CD4-positive, alpha-beta T cell (primary cell): ENCODE measurements around the gene PLCD1. TPM values are rescaled to one million over a fixed set of nuclear protein-coding genes. Genes with fewer than 3 reads are reported as not detected.

Experiments
- ATAC-seq: fragments of 200-7000 bp; cut with Tn5 transposase; one replicate; pipeline ENCODE4 v1.10.0; 2022; ENCODE audit warnings: mild to moderate bottlenecking; ENCODE audit not compliant: poor library complexity
- CTCF ChIA-PET: fragments of 350-600 bp; sonication (Branson Sonifier 250); formaldehyde crosslinking; loops from one replicate; lab custom pipeline; 2021; ENCODE audit warnings: antibody characterized with exemption, inconsistent platforms; lab: Charles Lee
- POLR2A ChIA-PET: fragments of 350-600 bp; sonication (Branson Sonifier 250); formaldehyde crosslinking; loops from one replicate; lab custom pipeline; 2021; ENCODE audit warnings: antibody characterized with exemption, inconsistent platforms; lab: Charles Lee
- DNase-seq, 14 experiments: peaks; one replicate each; pipeline ENCODE4 v3.0.0-alpha.2; 2013 to 2020; ENCODE audit warnings: mixed read lengths in 2 of 14
- H3K27ac ChIP-seq, 2 donors: one replicate each; pipeline versions ENCODE4 v1.5.1 to v1.7.0; 2013; ENCODE audit warnings: low read length in 2 of 2, low read depth in 1 of 2, mild to moderate bottlenecking in 1 of 2
- H3K27me3 ChIP-seq, 2 experiments: 1 replicate in 1 of 2; 2 replicates in 1 of 2; pipeline versions ENCODE4 v1.6.1 to v1.7.0; 2013; ENCODE audit warnings: low read length in 2 of 2, control low read depth in 1 of 2, mild to moderate bottlenecking in 1 of 2, moderate library complexity in 1 of 2; ENCODE audit not compliant: insufficient read depth in 2 of 2, control insufficient read depth in 1 of 2
- H3K36me3 ChIP-seq: one replicate; pipeline ENCODE4 v1.6.1; 2013; ENCODE audit warnings: low read length, control low read depth; ENCODE audit not compliant: insufficient read depth
- H3K4me1 ChIP-seq: one replicate; pipeline ENCODE4 v1.6.1; 2013; ENCODE audit warnings: low read length, control low read depth; ENCODE audit not compliant: insufficient read depth
- H3K4me3 ChIP-seq: one replicate; pipeline ENCODE4 v1.5.1; 2013; ENCODE audit warnings: mild to moderate bottlenecking, low read length, moderate library complexity
- H3K9me3 ChIP-seq, 2 experiments: 1 replicate in 1 of 2; 2 replicates in 1 of 2; pipeline versions ENCODE4 v1.6.1 to v1.7.0; 2013; ENCODE audit warnings: low read length in 2 of 2, mild to moderate bottlenecking in 2 of 2, control low read depth in 1 of 2, moderate library complexity in 1 of 2; ENCODE audit not compliant: control insufficient read depth in 1 of 2, insufficient read depth in 1 of 2
- H3K27ac Mint-ChIP-seq: one replicate; pipeline ENCODE4 v1.8.0; 2020; ENCODE audit warnings: mixed read lengths
- H3K27me3 Mint-ChIP-seq: one replicate; pipeline ENCODE4 v1.8.0; 2021; ENCODE audit warnings: mixed read lengths
- H3K36me3 Mint-ChIP-seq: one replicate; pipeline ENCODE4 v1.8.0; 2021; ENCODE audit warnings: low read depth, mixed read lengths
- H3K4me1 Mint-ChIP-seq: one replicate; pipeline ENCODE4 v1.8.0; 2021; ENCODE audit warnings: low read depth, mixed read lengths
- H3K4me3 Mint-ChIP-seq: one replicate; pipeline ENCODE4 v1.8.0; 2020; ENCODE audit warnings: mild to moderate bottlenecking, mixed read lengths
- H3K9me3 Mint-ChIP-seq: one replicate; pipeline ENCODE4 v1.8.0; 2020; ENCODE audit warnings: mixed read lengths
- intact Hi-C, 2 experiments: fragments of 100-400 bp; cut with DNase I in 1 of 2; cut with micrococcal nuclease in 1 of 2; formaldehyde crosslinking; loops; one replicate each; pipeline versions ENCODE4 v1.15.1 to v1.9.0; 2023 to 2025; cut with DNase I, micrococcal nuclease
- total RNA-seq, 174 experiments: library from RNA in 2 of 174; stranded (reverse) in 2 of 174; gene quantifications; one replicate each; pipeline ENCODE4 v1.2.3 and lab custom pipeline; 2021 to 2026
- TF ChIP-seq, protein P1 (sequence below): fragments of 200-600 bp; IDR thresholded peaks from one replicate; pipeline ENCODE4 v1.8.0; 2022; ENCODE audit warnings: antibody characterized with exemption, mild to moderate bottlenecking

Gene PLCD1
- total RNA-seq, 2 experiments from 2014 or later: 67.0 to 69.8 TPM

GRCh38 chr3:38030126-38031021, 932 bp upstream of the PLCD1 start:
- Mint-ChIP-seq H3K4me1 (peaks cover 25% of the 10 kb centered on the region), H3K27ac (peak overlapping the region; percentile 58), H3K9me3 (no peaks in the 10 kb centered on the region), H3K27me3 (peaks cover 13% of the 10 kb centered on the region), H3K36me3 (no peaks in the 10 kb centered on the region), H3K4me3 (peak overlapping the region; percentile 76)
- Histone ChIP-seq H3K27me3 (peaks cover 4 to 12% of the 10 kb centered on the region in 2 experiments), H3K27ac (no peak overlapping the region), H3K4me1 (peaks cover 64% of the 10 kb centered on the region), H3K9me3 (no peaks in the 10 kb centered on the region), H3K4me3 (peak overlapping the region; percentile 57), H3K36me3 (no peaks in the 10 kb centered on the region)
- CTCF ChIA-PET: interaction anchor here (0.9 to 1.4 kb wide), 3 partner anchors 9 to 56 kb away, joined by 3 to 9 read pairs (median 4); partner anchors contain the start of gene DLEC1
- peak in 1 of 14 experiments; percentile 19 for DNase-seq
- ATAC-seq: no peak
- POLR2A ChIA-PET: interaction anchor here (1.0 to 1.6 kb wide), 4 partner anchors 9 to 107 kb away, joined by 3 to 13 read pairs (median 4); partner anchors contain the start of genes ACAA1 and DLEC1
- intact Hi-C loops: no loop called here
- TF ChIP-seq, protein P1, sequence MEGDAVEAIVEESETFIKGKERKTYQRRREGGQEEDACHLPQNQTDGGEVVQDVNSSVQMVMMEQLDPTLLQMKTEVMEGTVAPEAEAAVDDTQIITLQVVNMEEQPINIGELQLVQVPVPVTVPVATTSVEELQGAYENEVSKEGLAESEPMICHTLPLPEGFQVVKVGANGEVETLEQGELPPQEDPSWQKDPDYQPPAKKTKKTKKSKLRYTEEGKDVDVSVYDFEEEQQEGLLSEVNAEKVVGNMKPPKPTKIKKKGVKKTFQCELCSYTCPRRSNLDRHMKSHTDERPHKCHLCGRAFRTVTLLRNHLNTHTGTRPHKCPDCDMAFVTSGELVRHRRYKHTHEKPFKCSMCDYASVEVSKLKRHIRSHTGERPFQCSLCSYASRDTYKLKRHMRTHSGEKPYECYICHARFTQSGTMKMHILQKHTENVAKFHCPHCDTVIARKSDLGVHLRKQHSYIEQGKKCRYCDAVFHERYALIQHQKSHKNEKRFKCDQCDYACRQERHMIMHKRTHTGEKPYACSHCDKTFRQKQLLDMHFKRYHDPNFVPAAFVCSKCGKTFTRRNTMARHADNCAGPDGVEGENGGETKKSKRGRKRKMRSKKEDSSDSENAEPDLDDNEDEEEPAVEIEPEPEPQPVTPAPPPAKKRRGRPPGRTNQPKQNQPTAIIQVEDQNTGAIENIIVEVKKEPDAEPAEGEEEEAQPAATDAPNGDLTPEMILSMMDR: no peak

DNA sequence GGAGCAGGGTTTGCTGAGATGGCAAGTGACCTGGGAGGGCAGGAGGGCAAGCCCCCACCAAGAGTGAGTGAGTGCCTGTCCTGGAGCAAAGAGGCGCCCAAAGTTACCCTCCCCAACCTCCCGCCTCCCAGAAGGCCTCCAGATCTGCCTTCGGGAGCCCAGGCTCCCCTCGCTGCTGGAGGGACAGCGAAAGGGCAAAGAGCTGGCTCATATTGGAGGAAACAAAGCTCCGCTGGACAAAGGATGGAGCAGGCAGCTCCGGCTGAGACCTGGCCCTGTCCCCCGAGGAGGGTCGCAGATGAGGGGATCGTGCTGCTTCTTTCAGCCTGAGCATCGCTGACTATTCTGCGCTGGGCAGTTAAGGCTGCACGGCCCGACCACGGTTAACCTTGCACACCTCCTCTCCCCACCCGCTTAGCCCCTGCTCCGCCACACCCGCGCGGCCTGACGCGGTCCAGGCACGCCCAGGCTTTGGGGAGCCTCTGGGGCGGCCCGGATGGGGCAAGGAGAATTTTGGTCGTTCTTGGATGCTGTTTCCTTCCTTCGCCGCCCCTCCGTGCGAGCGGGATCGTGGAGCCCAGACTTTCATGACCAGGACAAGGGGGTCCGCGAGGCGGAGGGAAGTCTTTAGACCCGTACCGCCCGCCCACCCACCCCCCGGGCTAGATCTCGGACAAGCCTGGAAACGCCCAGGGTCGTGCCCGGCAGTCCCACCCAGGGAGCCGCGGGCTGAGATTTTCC, 651 bp downstream of the PLCD1 start:
- Histone ChIP-seq H3K9me3 (no peaks in the 10 kb centered on the region), H3K36me3 (no peaks in the 10 kb centered on the region), H3K27me3 (peaks cover 4 to 12% of the 10 kb centered on the region in 2 experiments), H3K4me3 (peak overlapping the region; percentile 57), H3K4me1 (peaks cover 72% of the 10 kb centered on the region), H3K27ac (no peak overlapping the region)
- intact Hi-C loops: no loop called here
- CTCF ChIA-PET: interaction anchor here (0.6 kb wide), 1 partner anchor 139 kb away, joined by 3 read pairs; no protein-coding TSS in a partner anchor
- no peak overlapping the region for H3K27ac Mint-ChIP-seq
- H3K27me3 Mint-ChIP-seq: peaks cover 13% of the 10 kb centered on the region
- H3K9me3 Mint-ChIP-seq: no peaks in the 10 kb centered on the region
- TF ChIP-seq, protein P1: no peak
- no peak for ATAC-seq
- peak in 1 of 14 experiments; percentile 30 for DNase-seq
- H3K4me3 Mint-ChIP-seq: peak overlapping the region; percentile 79
- POLR2A ChIA-PET: interaction anchor here (1.0 to 1.3 kb wide), 2 partner anchors 10 to 108 kb away, joined by 3 to 13 read pairs; partner anchors contain the start of genes ACAA1 and DLEC1
- peaks cover 38% of the 10 kb centered on the region for H3K4me1 Mint-ChIP-seq
- H3K36me3 Mint-ChIP-seq: peaks cover 5% of the 10 kb centered on the region
